Hepatocyte (in vitro differentiated cells): ENCODE results near the gene ITGA11. TPM values are rescaled to one million over a fixed set of nuclear protein-coding genes. Genes with fewer than 3 reads are reported as not detected.

Source experiments
- DNase-seq: peaks from one replicate; pipeline ENCODE4 v3.0.0-alpha.2; 2016; ENCODE audit warnings: low spot score
- H2AFZ ChIP-seq: fragments of 200-600 bp; sonication (generic); 2 replicates; pipeline ENCODE4 v1.6.0; 2016; ENCODE audit warnings: antibody characterized with exemption, mild to moderate bottlenecking
- H3K27ac ChIP-seq: fragments of 200-600 bp; sonication (generic); 2 replicates; pipeline ENCODE4 v1.5.1; 2016; ENCODE audit warnings: mild to moderate bottlenecking
- H3K27me3 ChIP-seq: fragments of 200-600 bp; sonication (generic); 2 replicates; pipeline ENCODE4 v1.6.1; 2016
- H3K36me3 ChIP-seq: fragments of 200-600 bp; sonication (generic); replicated peaks from 2 replicates; pipeline ENCODE4 v1.5.1; 2016; ENCODE audit warnings: low read depth; ENCODE audit not compliant: insufficient read depth
- H3K4me1 ChIP-seq: fragments of 200-600 bp; sonication (generic); 2 replicates; pipeline ENCODE4 v1.5.1; 2016; ENCODE audit warnings: mild to moderate bottlenecking, moderate library complexity; ENCODE audit not compliant: insufficient read depth
- H3K4me2 ChIP-seq: fragments of 200-600 bp; sonication (generic); 2 replicates; pipeline ENCODE4 v1.6.0; 2016
- H3K4me3 ChIP-seq: fragments of 200-600 bp; sonication (generic); 2 replicates; pipeline ENCODE4 v1.5.1; 2016; ENCODE audit warnings: mild to moderate bottlenecking
- H3K79me2 ChIP-seq: fragments of 200-600 bp; sonication (generic); 2 replicates; pipeline ENCODE4 v1.6.0; 2017; ENCODE audit warnings: mild to moderate bottlenecking
- H3K9me2 ChIP-seq: fragments of 200-600 bp; sonication (generic); replicated peaks from 2 replicates; pipeline ENCODE4 v1.6.0; 2017; ENCODE audit warnings: mild to moderate bottlenecking; ENCODE audit not compliant: insufficient read depth
- H3K9me3 ChIP-seq: fragments of 200-600 bp; sonication (generic); 2 replicates; pipeline ENCODE4 v1.5.1; 2016; ENCODE audit warnings: low read depth, mild to moderate bottlenecking
- H4K20me1 ChIP-seq: fragments of 200-600 bp; sonication (generic); 2 replicates; pipeline ENCODE4 v1.6.0; 2016; ENCODE audit warnings: mild to moderate bottlenecking; ENCODE audit not compliant: insufficient read depth, poor library complexity, severe bottlenecking
- EZH2 ChIP-seq: fragments of 200-600 bp; sonication (generic); IDR thresholded peaks from 2 replicates; pipeline ENCODE4 v1.6.1; 2016; ENCODE audit warnings: antibody characterized with exemption, mild to moderate bottlenecking, borderline replicate concordance
- EZH2phosphoT487 ChIP-seq: fragments of 200-600 bp; sonication (generic); IDR thresholded peaks from one replicate; pipeline ENCODE4 v1.6.1; 2018; ENCODE audit warnings: antibody characterized with exemption, mild to moderate bottlenecking, low read depth, moderate library complexity; ENCODE audit not compliant: unreplicated experiment, severe bottlenecking
- WGBS: methylation state at CpG from one replicate; pipeline ENCODE4 v1.1.6; 2016; ENCODE audit warnings: low lambda C conversion rate; ENCODE audit errors: missing lambda C conversion rate; 5-methylcytosine and 5-hydroxymethylcytosine counted together
- polyA plus RNA-seq: library from polyadenylated mRNA; unstranded; fragments of >200 nt; fragmentation: Nextera tagmentation; extraction: Ambion mirVana; gene quantifications from 2 replicates; pipeline ENCODE4 v1.2.1, GENCODE V29; 2016
- total RNA-seq: library from RNA; depleted of rRNA; stranded (reverse); fragments of >200 nt; gene quantifications from 2 replicates; pipeline ENCODE4 v1.2.3, GENCODE V29; 2014
- TF ChIP-seq, protein P1 (sequence below): fragments of 200-600 bp; sonication (generic); IDR thresholded peaks from 2 replicates; pipeline ENCODE4 v1.5.1; 2016; ENCODE audit warnings: antibody characterized with exemption, mild to moderate bottlenecking; ENCODE audit not compliant: poor library complexity

The ITGA11 gene
- total and polyA plus RNA-seq, 2 experiments from 2014 or later: 9.7 to 19.6 TPM

DNA sequence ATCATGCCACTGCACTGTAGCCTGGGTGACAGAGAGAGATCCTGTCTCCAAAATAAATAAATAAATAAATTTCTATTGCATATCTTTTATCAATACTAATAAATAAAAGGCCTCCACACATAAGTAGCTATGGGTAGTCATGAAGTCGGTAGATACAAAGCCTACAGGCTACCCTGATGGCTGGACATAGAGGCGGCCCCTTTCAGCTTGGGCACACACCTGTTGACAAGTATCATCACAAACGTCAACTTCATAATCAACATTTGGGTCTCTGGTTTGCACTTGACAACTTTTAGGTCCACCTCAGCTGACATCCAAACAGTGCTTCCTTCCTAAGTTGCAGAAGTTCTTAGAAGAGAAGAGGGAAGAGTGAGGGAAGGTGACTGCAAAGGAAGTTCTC is 53.4 kb downstream of the ITGA11 start:
- Histone ChIP-seq H3K27ac (no peak overlapping the region), H2AFZ (no peak overlapping the region), H3K36me3 (no peaks in the 10 kb centered on the region), H3K4me3 (no peak overlapping the region), H3K4me2 (no peak overlapping the region), H3K9me2 (no peaks in the 10 kb centered on the region), H4K20me1 (no peaks in the 10 kb centered on the region), H3K9me3 (no peaks in the 10 kb centered on the region), H3K79me2 (no peaks in the 10 kb centered on the region), H3K4me1 (no peaks in the 10 kb centered on the region), H3K27me3 (no peaks in the 10 kb centered on the region)
- 92% methylated on average over 3 of the region's 3 CpGs for WGBS
- no peak for DNase-seq
- no peak for TF ChIP-seq EZH2
- TF ChIP-seq, protein P1, sequence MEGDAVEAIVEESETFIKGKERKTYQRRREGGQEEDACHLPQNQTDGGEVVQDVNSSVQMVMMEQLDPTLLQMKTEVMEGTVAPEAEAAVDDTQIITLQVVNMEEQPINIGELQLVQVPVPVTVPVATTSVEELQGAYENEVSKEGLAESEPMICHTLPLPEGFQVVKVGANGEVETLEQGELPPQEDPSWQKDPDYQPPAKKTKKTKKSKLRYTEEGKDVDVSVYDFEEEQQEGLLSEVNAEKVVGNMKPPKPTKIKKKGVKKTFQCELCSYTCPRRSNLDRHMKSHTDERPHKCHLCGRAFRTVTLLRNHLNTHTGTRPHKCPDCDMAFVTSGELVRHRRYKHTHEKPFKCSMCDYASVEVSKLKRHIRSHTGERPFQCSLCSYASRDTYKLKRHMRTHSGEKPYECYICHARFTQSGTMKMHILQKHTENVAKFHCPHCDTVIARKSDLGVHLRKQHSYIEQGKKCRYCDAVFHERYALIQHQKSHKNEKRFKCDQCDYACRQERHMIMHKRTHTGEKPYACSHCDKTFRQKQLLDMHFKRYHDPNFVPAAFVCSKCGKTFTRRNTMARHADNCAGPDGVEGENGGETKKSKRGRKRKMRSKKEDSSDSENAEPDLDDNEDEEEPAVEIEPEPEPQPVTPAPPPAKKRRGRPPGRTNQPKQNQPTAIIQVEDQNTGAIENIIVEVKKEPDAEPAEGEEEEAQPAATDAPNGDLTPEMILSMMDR: no peak
- TF ChIP-seq EZH2phosphoT487: no peak

DNA sequence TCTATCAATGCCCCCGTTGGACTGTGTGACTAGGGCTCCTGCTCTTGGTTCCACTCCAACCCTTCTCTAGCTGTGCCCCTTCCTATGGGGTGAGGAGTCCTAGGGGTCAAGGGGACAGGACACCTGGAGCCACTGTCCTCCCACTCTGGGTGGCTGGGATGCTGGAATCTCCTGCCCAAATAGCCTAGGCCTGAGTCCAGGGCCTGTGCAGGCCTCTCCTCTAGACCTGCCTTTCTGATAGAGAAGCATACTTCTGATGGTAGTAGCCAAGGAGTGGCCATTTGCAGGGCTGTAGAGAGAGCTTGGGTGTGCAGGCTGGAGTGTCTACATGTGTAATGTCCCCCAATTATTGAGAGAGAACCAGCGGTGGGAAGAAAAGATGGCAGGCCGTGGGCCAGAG is 54.2 kb downstream of the ITGA11 start:
- Histone ChIP-seq H3K79me2 (no peaks in the 10 kb centered on the region), H3K4me2 (no peak overlapping the region), H3K4me1 (no peaks in the 10 kb centered on the region), H4K20me1 (no peaks in the 10 kb centered on the region), H3K36me3 (no peaks in the 10 kb centered on the region), H3K9me2 (no peaks in the 10 kb centered on the region), H3K9me3 (no peaks in the 10 kb centered on the region), H2AFZ (no peak overlapping the region), H3K27me3 (no peaks in the 10 kb centered on the region), H3K4me3 (no peak overlapping the region), H3K27ac (no peak overlapping the region)
- DNase-seq: no peak
- TF ChIP-seq, protein P1: no peak
- TF ChIP-seq EZH2phosphoT487: no peak
- TF ChIP-seq EZH2: no peak
- 77% methylated on average over 3 of the region's 3 CpGs for WGBS

DNA sequence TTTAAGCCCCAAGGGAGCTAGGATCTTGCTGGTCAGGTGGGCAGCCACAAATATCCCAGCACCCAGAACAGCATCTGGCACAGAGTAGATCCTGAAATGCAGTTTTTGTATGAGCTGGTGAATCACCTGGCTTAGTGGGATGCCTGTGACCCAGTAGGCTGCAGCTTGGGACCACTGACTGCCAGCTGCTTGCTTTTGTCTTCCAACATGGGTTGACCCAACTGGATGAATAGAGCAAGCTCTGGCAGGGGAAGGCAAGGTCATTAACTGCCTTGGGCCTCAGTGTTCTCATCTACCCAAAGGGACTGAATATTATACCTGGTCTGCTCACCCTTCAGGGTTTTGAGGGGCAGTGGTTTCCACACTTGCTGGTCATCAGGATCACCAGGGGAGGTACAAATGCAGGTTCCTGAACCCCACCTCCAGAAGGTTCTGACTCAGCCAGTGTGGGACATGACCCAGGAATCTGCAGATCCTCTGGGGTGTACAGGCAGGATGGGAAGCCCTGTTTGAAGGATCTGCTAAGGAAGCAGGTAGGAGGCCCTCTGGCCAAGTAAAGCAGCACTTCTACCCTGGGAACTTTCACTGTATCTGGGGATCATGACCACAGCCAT is 55.4 kb downstream of the ITGA11 start:
- TF ChIP-seq, protein P1: no peak
- no peak for TF ChIP-seq EZH2phosphoT487
- no peak for TF ChIP-seq EZH2
- no peaks in the 10 kb centered on the region for H3K9me3 ChIP-seq
- H3K27me3 ChIP-seq: no peaks in the 10 kb centered on the region
- no peaks in the 10 kb centered on the region for H3K79me2 ChIP-seq
- no peak overlapping the region for H2AFZ ChIP-seq
- no peak for DNase-seq
- no peak overlapping the region for H3K4me3 ChIP-seq
- H4K20me1 ChIP-seq: no peaks in the 10 kb centered on the region
- no peak overlapping the region for H3K27ac ChIP-seq
- H3K4me2 ChIP-seq: no peak overlapping the region
- no peaks in the 10 kb centered on the region for H3K36me3 ChIP-seq
- no peaks in the 10 kb centered on the region for H3K4me1 ChIP-seq
- no peaks in the 10 kb centered on the region for H3K9me2 ChIP-seq
